Subcutaneous adipose tissue (tissue), 4 donors: ENCODE measurements around the gene SLC37A2. TPM values are rescaled to one million over a fixed set of nuclear protein-coding genes. Genes with fewer than 3 reads are reported as not detected.

Source experiments
- CTCF ChIP-seq: fragments of 450-650 bp; IDR thresholded peaks from one replicate; pipeline ENCODE4 v1.5.1; 2016; ENCODE audit warnings: low read depth, mild to moderate bottlenecking, control low read depth, antibody characterized with exemption, moderate library complexity
- total RNA-seq, 4 donors: library from RNA; depleted of rRNA; stranded (reverse); fragments of >200 nt; gene quantifications; one replicate each; pipeline ENCODE4 v1.1.0, GENCODE V29; 2016

Gene SLC37A2
- total RNA-seq, 4 donors from 2014 or later: 14.7 to 59.7 (median 22.5) TPM

- TF ChIP-seq CTCF: no peak
Observed at GRCh38 chr11:125081098-125081798, 18.1 kb downstream of the SLC37A2 start.

GRCh38 chr11:125082040-125082439, 18.9 kb downstream of the SLC37A2 start:
- TF ChIP-seq CTCF: no peak

- no peak for TF ChIP-seq CTCF
Observed at GRCh38 chr11:125082611-125083311, 19.7 kb downstream of the SLC37A2 start.

- no peak for TF ChIP-seq CTCF
Observed at GRCh38 chr11:125083312-125084056, 20.4 kb downstream of the SLC37A2 start.

- TF ChIP-seq CTCF: no peak
Observed at GRCh38 chr11:125084057-125084416, 20.9 kb downstream of the SLC37A2 start.

- no peak for TF ChIP-seq CTCF
Observed at GRCh38 chr11:125084761-125085231, 21.7 kb downstream of the SLC37A2 start.
